ENCODE data around the gene CFAP221.
"Not testable (repeated sequence)": the region's sequence is repeated elsewhere in the genome, so short reads cannot be mapped to it uniquely, and the experiment has no call there.

Gene CFAP221

GRCh38 chr2:119616421-119616820 is 72.2 kb downstream of the CFAP221 start:
- DNase-seq (ENCODE audit: extremely low spot score): no peak
- POLR2A ChIA-PET: no interaction called here
- no peak for TF ChIP-seq FOXK2 (IDR thresholded peaks at IDR 0.05)
- no peak for TF ChIP-seq BHLHE40 (IDR thresholded peaks at IDR 0.05; ENCODE audit: borderline replicate concordance)
- no peak for TF ChIP-seq ZNF384 (IDR thresholded peaks at IDR 0.05)
- no peak for TF ChIP-seq SUZ12 (IDR thresholded peaks at IDR 0.05)
- TF ChIP-seq NFRKB (IDR thresholded peaks at IDR 0.05): no peak
- no peak for TF ChIP-seq L3MBTL2 (conservative IDR thresholded peaks at IDR 0.05)
- TF ChIP-seq CTBP1 (IDR thresholded peaks at IDR 0.05; ENCODE audit: borderline replicate concordance): no peak
- no peak for TF ChIP-seq LEF1 (IDR thresholded peaks at IDR 0.05; ENCODE audit: borderline replicate concordance)
- no peak for TF ChIP-seq FOXM1 (IDR thresholded peaks at IDR 0.05; ENCODE audit: borderline replicate concordance)
- no peak for TF ChIP-seq TARDBP (IDR thresholded peaks at IDR 0.05)
- TF ChIP-seq ELF4 (IDR thresholded peaks at IDR 0.05): no peak
- TF ChIP-seq SP1 (IDR thresholded peaks at IDR 0.05): no peak
- TF ChIP-seq ARNT (IDR thresholded peaks at IDR 0.05): no peak
- no peak for TF ChIP-seq HDGF (IDR thresholded peaks at IDR 0.05; ENCODE audit: borderline replicate concordance)
- CTCF ChIA-PET: no interaction called here

GRCh38 chr2:119617455-119617854 is 73.2 kb downstream of the CFAP221 start:
- ChIA-PET POLR2A (no interaction called here), CTCF (no interaction called here)
- DNase-seq (ENCODE audit: extremely low spot score): no peak
- no peak for TF ChIP-seq ZNF384 (IDR thresholded peaks at IDR 0.05)
- TF ChIP-seq NFRKB (IDR thresholded peaks at IDR 0.05): no peak
- TF ChIP-seq TARDBP (IDR thresholded peaks at IDR 0.05): no peak
- no peak for TF ChIP-seq SUZ12 (IDR thresholded peaks at IDR 0.05)
- no peak for TF ChIP-seq LEF1 (IDR thresholded peaks at IDR 0.05; ENCODE audit: borderline replicate concordance)
- TF ChIP-seq FOXA1 (IDR thresholded peaks at IDR 0.05): no peak
- TF ChIP-seq ELF4 (IDR thresholded peaks at IDR 0.05): no peak

- POLR2A ChIA-PET; DNase-seq (ENCODE audit: extremely low spot score); CTCF ChIA-PET: not testable (repeated sequence)
These were observed 74.5 kb downstream of the CFAP221 start for GRCh38 chr2:119618725-119619124.

- CTCF ChIA-PET: interaction anchor here (0.6 kb wide), 1 partner anchor 823 kb away, joined by 3 read pairs; no protein-coding TSS in a partner anchor
- TF ChIP-seq ELF4 (IDR thresholded peaks at IDR 0.05) (no peak), FOXM1 (IDR thresholded peaks at IDR 0.05; ENCODE audit: borderline replicate concordance) (no peak), SP1 (IDR thresholded peaks at IDR 0.05) (no peak), LEF1 (IDR thresholded peaks at IDR 0.05; ENCODE audit: borderline replicate concordance) (no peak), PKNOX1 (IDR thresholded peaks at IDR 0.05) (no peak), CTBP1 (IDR thresholded peaks at IDR 0.05; ENCODE audit: borderline replicate concordance) (no peak), ZNF384 (IDR thresholded peaks at IDR 0.05) (no peak), NFRKB (IDR thresholded peaks at IDR 0.05) (no peak), FOXA1 (IDR thresholded peaks at IDR 0.05) (no peak), HDGF (IDR thresholded peaks at IDR 0.05; ENCODE audit: borderline replicate concordance) (no peak), L3MBTL2 (conservative IDR thresholded peaks at IDR 0.05) (no peak), BHLHE40 (IDR thresholded peaks at IDR 0.05; ENCODE audit: borderline replicate concordance) (no peak), FOXK2 (IDR thresholded peaks at IDR 0.05) (no peak)
- no peak for DNase-seq (ENCODE audit: extremely low spot score)
- POLR2A ChIA-PET: no interaction called here
These were observed 81.0 kb downstream of the CFAP221 start for GRCh38 chr2:119625226-119625625.

GRCh38 chr2:119629323-119629825 is 85.1 kb downstream of the CFAP221 start:
- no peak for TF ChIP-seq BHLHE40 (IDR thresholded peaks at IDR 0.05; ENCODE audit: borderline replicate concordance)
- TF ChIP-seq ARNT (IDR thresholded peaks at IDR 0.05): no peak
- TF ChIP-seq ELF4 (IDR thresholded peaks at IDR 0.05): no peak
- no peak for TF ChIP-seq TARDBP (IDR thresholded peaks at IDR 0.05)
- TF ChIP-seq PKNOX1 (IDR thresholded peaks at IDR 0.05): no peak
- TF ChIP-seq HDGF (IDR thresholded peaks at IDR 0.05; ENCODE audit: borderline replicate concordance): no peak
- TF ChIP-seq SUZ12 (IDR thresholded peaks at IDR 0.05): no peak
- TF ChIP-seq NFRKB (IDR thresholded peaks at IDR 0.05): no peak
- no peak for TF ChIP-seq SP1 (IDR thresholded peaks at IDR 0.05)
- no peak for TF ChIP-seq ZNF384 (IDR thresholded peaks at IDR 0.05)
- TF ChIP-seq LEF1 (IDR thresholded peaks at IDR 0.05; ENCODE audit: borderline replicate concordance): no peak
- no peak for TF ChIP-seq CTBP1 (IDR thresholded peaks at IDR 0.05; ENCODE audit: borderline replicate concordance)
- no peak for TF ChIP-seq FOXK2 (IDR thresholded peaks at IDR 0.05)
- TF ChIP-seq FOXA1 (IDR thresholded peaks at IDR 0.05): no peak
- no peak for TF ChIP-seq L3MBTL2 (conservative IDR thresholded peaks at IDR 0.05)
- no peak for TF ChIP-seq FOXM1 (IDR thresholded peaks at IDR 0.05; ENCODE audit: borderline replicate concordance)
- ChIA-PET POLR2A (no interaction called here), CTCF (no interaction called here)
- DNase-seq (ENCODE audit: extremely low spot score): no peak

GRCh38 chr2:119630121-119630520 is 85.9 kb downstream of the CFAP221 start:
- ChIA-PET CTCF (no interaction called here), POLR2A (no interaction called here)

More at GRCh38 chr2:119630121-119630520, 85.9 kb downstream of the CFAP221 start:
- DNase-seq (ENCODE audit: extremely low spot score): no peak
- no peak for TF ChIP-seq SUZ12 (IDR thresholded peaks at IDR 0.05)
- no peak for TF ChIP-seq FOXA1 (IDR thresholded peaks at IDR 0.05)
- TF ChIP-seq ARNT (IDR thresholded peaks at IDR 0.05): no peak
- TF ChIP-seq BHLHE40 (IDR thresholded peaks at IDR 0.05; ENCODE audit: borderline replicate concordance): no peak
- TF ChIP-seq HDGF (IDR thresholded peaks at IDR 0.05; ENCODE audit: borderline replicate concordance): no peak
- no peak for TF ChIP-seq ELF4 (IDR thresholded peaks at IDR 0.05)
- no peak for TF ChIP-seq ZNF384 (IDR thresholded peaks at IDR 0.05)
- no peak for TF ChIP-seq SP1 (IDR thresholded peaks at IDR 0.05)
- TF ChIP-seq FOXK2 (IDR thresholded peaks at IDR 0.05): no peak
- TF ChIP-seq CTBP1 (IDR thresholded peaks at IDR 0.05; ENCODE audit: borderline replicate concordance): no peak
- TF ChIP-seq L3MBTL2 (conservative IDR thresholded peaks at IDR 0.05): no peak
- TF ChIP-seq NFRKB (IDR thresholded peaks at IDR 0.05): no peak
- no peak for TF ChIP-seq LEF1 (IDR thresholded peaks at IDR 0.05; ENCODE audit: borderline replicate concordance)
- no peak for TF ChIP-seq PKNOX1 (IDR thresholded peaks at IDR 0.05)

All from HEK293T (cell line).